H1 (cell line): ENCODE measurements around the gene PSTK. TPM values are rescaled to one million over a fixed set of nuclear protein-coding genes. Genes with fewer than 3 reads are reported as not detected.

Source experiments
- CTCF ChIA-PET: fragments of 300-600 bp; sonication (Branson Sonifier 250); formaldehyde crosslinking; loops from one replicate; lab custom pipeline; 2021; ENCODE audit not compliant: partially characterized antibody; lab: Charles Lee
- POLR2A ChIA-PET: fragments of 300-600 bp; sonication (Branson Sonifier 250); formaldehyde crosslinking; loops from one replicate; lab custom pipeline; 2021; ENCODE audit warnings: inconsistent platforms; ENCODE audit not compliant: partially characterized antibody; lab: Charles Lee
- DNase-seq, 2 experiments: peaks; one replicate each; pipeline versions ENCODE4 v3.0.0 to v3.0.0-alpha.2; 2010 to 2022; ENCODE audit warnings: low spot score in 2 of 2, low read depth in 1 of 2, mixed read lengths in 1 of 2
- FAIRE-seq: peaks from 2 replicates; lab custom pipeline; 2011; peaks lifted over from hg19 to GRCh38; lab: Jason Lieb, UNC
- H2AFZ ChIP-seq: 2 replicates; pipeline ENCODE4 v1.8.1; 2012; ENCODE audit warnings: low read length, inconsistent platforms
- H2AK5ac ChIP-seq: 2 replicates; pipeline ENCODE4 v1.6.1; 2013; ENCODE audit warnings: low read depth, low read length
- H2BK120ac ChIP-seq: replicated peaks from 2 replicates; pipeline ENCODE3; 2013; ENCODE audit warnings: low read depth, low read length, inconsistent platforms
- H2BK12ac ChIP-seq: 2 replicates; pipeline ENCODE4 v1.6.1; 2013; ENCODE audit warnings: low read depth, low read length
- H2BK15ac ChIP-seq: 2 replicates; pipeline ENCODE4 v1.6.1; 2013; ENCODE audit warnings: low read length
- H2BK20ac ChIP-seq: 2 replicates; pipeline ENCODE4 v1.6.1; 2013; ENCODE audit warnings: low read length
- H2BK5ac ChIP-seq: 2 replicates; pipeline ENCODE4 v1.6.1; 2013; ENCODE audit warnings: low read depth, low read length
- H3K14ac ChIP-seq: 2 replicates; pipeline ENCODE4 v1.6.1; 2013; ENCODE audit warnings: inconsistent platforms; ENCODE audit not compliant: insufficient read length
- H3K18ac ChIP-seq: 2 replicates; pipeline ENCODE4 v1.6.1; 2013; ENCODE audit warnings: low read length; ENCODE audit errors: extremely low read depth
- H3K23ac ChIP-seq: 2 replicates; pipeline ENCODE4 v1.6.1; 2013; ENCODE audit warnings: inconsistent platforms; ENCODE audit not compliant: insufficient read length
- H3K23me2 ChIP-seq: 2 replicates; pipeline ENCODE4 v1.6.1; 2013; ENCODE audit warnings: low read depth, low read length
- H3K27ac ChIP-seq: 2 replicates; pipeline ENCODE4 v1.6.1; 2011; ENCODE audit warnings: low read depth, low read length, inconsistent platforms
- H3K27me3 ChIP-seq, 4 experiments: replicated peaks in 1 of 4; 1 replicate in 1 of 4; 2 replicates in 3 of 4; pipeline versions ENCODE4 v1.6.1 to v1.8.1; 2011 to 2013; ENCODE audit warnings: low read length in 3 of 4, mild to moderate bottlenecking in 3 of 4, inconsistent platforms in 2 of 4, mixed read lengths in 2 of 4, moderate library complexity in 1 of 4; ENCODE audit not compliant: control insufficient read depth in 3 of 4, insufficient read depth in 3 of 4; ENCODE audit errors: extremely low read depth in 1 of 4
- H3K36me3 ChIP-seq, 4 experiments: 2 replicates each; pipeline versions ENCODE4 v1.6.1 to v1.8.1; 2011 to 2013; ENCODE audit warnings: mild to moderate bottlenecking in 4 of 4, low read length in 3 of 4, moderate library complexity in 2 of 4, control low read depth in 1 of 4, inconsistent platforms in 1 of 4; ENCODE audit not compliant: insufficient read depth in 4 of 4, control insufficient read depth in 2 of 4
- H3K4ac ChIP-seq: replicated peaks from 2 replicates; pipeline ENCODE3; 2013; ENCODE audit warnings: low read length, low read depth, mixed read lengths, inconsistent platforms; ENCODE audit not compliant: insufficient read length
- H3K4me1 ChIP-seq, 4 experiments: replicated peaks in 1 of 4; 1 replicate in 1 of 4; 2 replicates in 3 of 4; pipeline versions ENCODE4 v1.6.1 to v1.8.1; 2011 to 2013; ENCODE audit warnings: low read length in 3 of 4, inconsistent platforms in 2 of 4, mixed read lengths in 1 of 4; ENCODE audit not compliant: insufficient read depth in 4 of 4, control insufficient read depth in 3 of 4
- H3K4me2 ChIP-seq, 2 experiments: 2 replicates each; pipeline versions ENCODE4 v1.6.1 to v1.8.1; 2011 to 2013; ENCODE audit warnings: low read depth in 2 of 2, low read length in 2 of 2, control low read depth in 1 of 2, inconsistent platforms in 1 of 2, mild to moderate bottlenecking in 1 of 2; ENCODE audit not compliant: insufficient read depth in 1 of 2
- H3K4me3 ChIP-seq, 4 experiments: fragments of 200-600, 300-600 bp in 1 of 4; sonication (generic), shearing (Covaris generic), sonication (Bioruptor Twin) in 1 of 4; 2 replicates each; pipeline versions ENCODE4 v1.5.1 to v1.8.1; 2011 to 2016; ENCODE audit warnings: low read length in 4 of 4, low read depth in 3 of 4, control low read depth in 2 of 4, inconsistent platforms in 2 of 4, mild to moderate bottlenecking in 2 of 4, mixed read lengths in 1 of 4, moderate library complexity in 1 of 4; ENCODE audit not compliant: insufficient read depth in 2 of 4; ENCODE audit errors: extremely low read depth in 1 of 4
- H3K56ac ChIP-seq: replicated peaks from 2 replicates; pipeline ENCODE3; 2013; ENCODE audit warnings: low read depth, mild to moderate bottlenecking, mixed read lengths, low read length, inconsistent platforms; ENCODE audit not compliant: insufficient read length
- H3K79me1 ChIP-seq: 2 replicates; pipeline ENCODE4 v1.6.1; 2013; ENCODE audit warnings: low read depth, low read length, control low read depth
- H3K79me2 ChIP-seq, 2 experiments: 2 replicates each; pipeline versions ENCODE4 v1.6.1 to v1.8.1; 2012 to 2013; ENCODE audit warnings: low read length in 2 of 2, mild to moderate bottlenecking in 2 of 2, inconsistent platforms in 1 of 2; ENCODE audit not compliant: insufficient read depth in 2 of 2, control insufficient read depth in 1 of 2
- H3K9ac ChIP-seq, 4 experiments: replicated peaks in 1 of 4; 1 replicate in 1 of 4; 2 replicates in 3 of 4; pipeline versions ENCODE4 v1.6.1 to v1.8.1; 2011 to 2013; ENCODE audit warnings: low read depth in 3 of 4, low read length in 3 of 4, control low read depth in 2 of 4, mild to moderate bottlenecking in 2 of 4, moderate library complexity in 2 of 4, inconsistent platforms in 1 of 4; ENCODE audit errors: extremely low read depth in 1 of 4
- H3K9me3 ChIP-seq, 2 experiments: 2 replicates each; pipeline versions ENCODE4 v1.6.1 to v1.8.1; 2012 to 2013; ENCODE audit warnings: mild to moderate bottlenecking in 2 of 2, moderate library complexity in 2 of 2, control low read depth in 1 of 2, inconsistent platforms in 1 of 2, low read depth in 1 of 2, low read length in 1 of 2, mixed read lengths in 1 of 2; ENCODE audit not compliant: insufficient read depth in 2 of 2
- H4K20me1 ChIP-seq, 2 experiments: replicated peaks in 1 of 2; 2 replicates each; pipeline versions ENCODE3 to v1.8.1; 2011 to 2013; ENCODE audit warnings: inconsistent platforms in 2 of 2, low read length in 2 of 2, mild to moderate bottlenecking in 1 of 2; ENCODE audit not compliant: insufficient read depth in 2 of 2, control insufficient read depth in 1 of 2
- H4K5ac ChIP-seq: 2 replicates; pipeline ENCODE4 v1.6.1; 2013; ENCODE audit warnings: low read length, low read depth, mixed read lengths, inconsistent platforms; ENCODE audit not compliant: insufficient read length
- H4K8ac ChIP-seq: 2 replicates; pipeline ENCODE4 v1.8.0; 2013; ENCODE audit warnings: mild to moderate bottlenecking, moderate library complexity, low read length, inconsistent platforms; ENCODE audit not compliant: insufficient read depth; ENCODE audit errors: extremely low read depth
- H4K91ac ChIP-seq: replicated peaks from 2 replicates; pipeline ENCODE3; 2013; ENCODE audit warnings: low read length, mixed read lengths, inconsistent platforms; ENCODE audit not compliant: insufficient read length
- ASH2L ChIP-seq: fragments of 200-600, 300-600 bp; sonication (generic); IDR thresholded peaks from one replicate; pipeline ENCODE4 v1.7.1; 2017; ENCODE audit warnings: low read length
- CBX5 ChIP-seq: fragments of 300-800, 300-1000 bp; sonication (generic); IDR thresholded peaks from 2 replicates; pipeline ENCODE4 v1.7.1; 2016; ENCODE audit warnings: antibody characterized with exemption, low read length, low read depth
- GTF2F1 ChIP-seq: IDR thresholded peaks from 2 replicates; pipeline ENCODE4 v1.6.1; 2012; ENCODE audit warnings: low read depth, low read length, improper control_type of control experiment, borderline replicate concordance
- JUND ChIP-seq: IDR thresholded peaks from 2 replicates; pipeline ENCODE4 v1.6.1; 2011; ENCODE audit warnings: mild to moderate bottlenecking, improper control_type of control experiment, low read length
- KDM5A ChIP-seq: fragments of 200-600 bp; IDR thresholded peaks from 2 replicates; pipeline ENCODE4 v1.7.1; 2012; ENCODE audit warnings: mild to moderate bottlenecking, low read length, inconsistent platforms, mixed read lengths
- POLR2A ChIP-seq, 2 experiments: IDR thresholded peaks; 1 replicate in 1 of 2; 2 replicates in 1 of 2; pipeline ENCODE4 v1.6.1; 2011; ENCODE audit warnings: low read depth in 2 of 2, low read length in 2 of 2, mild to moderate bottlenecking in 2 of 2; ENCODE audit errors: control extremely low read depth in 1 of 2
- POU5F1 ChIP-seq: IDR thresholded peaks from 2 replicates; pipeline ENCODE4 v1.6.1; 2011; ENCODE audit warnings: low read depth, mild to moderate bottlenecking, low read length, moderate library complexity
- SIN3A ChIP-seq, 2 experiments: IDR thresholded peaks in 1 of 2; conservative IDR thresholded peaks in 1 of 2; 2 replicates each; pipeline ENCODE4 v1.6.1; 2011 to 2012; ENCODE audit warnings: low read length in 2 of 2, improper control_type of control experiment in 1 of 2, low read depth in 1 of 2, mild to moderate bottlenecking in 1 of 2
- SUZ12 ChIP-seq: fragments of 200-600 bp; sonication (generic); IDR thresholded peaks from 2 replicates; pipeline ENCODE4 v1.6.1; 2012; ENCODE audit warnings: mild to moderate bottlenecking, inconsistent platforms, low read length, moderate library complexity, mixed read lengths
- TAF1 ChIP-seq: IDR thresholded peaks from 2 replicates; pipeline ENCODE4 v1.6.1; 2011; ENCODE audit warnings: mild to moderate bottlenecking, low read depth, low read length
- WGBS, 2 experiments: shearing (Covaris generic) in 1 of 2; methylation state at CpG; one replicate each; pipeline versions ENCODE4 v1.1.6 to v1.1.7; 2013 to 2015; ENCODE audit warnings: low lambda C conversion rate in 2 of 2, mixed read lengths in 2 of 2, inconsistent platforms in 1 of 2, low coverage in 1 of 2, missing lambda C conversion rate in 1 of 2; ENCODE audit not compliant: insufficient replicate concordance in 2 of 2, insufficient coverage in 1 of 2, insufficient read length in 1 of 2; ENCODE audit errors: extremely low coverage in 1 of 2, missing lambda C conversion rate in 1 of 2; 5-methylcytosine and 5-hydroxymethylcytosine counted together
- polyA plus RNA-seq, 7 experiments: library from polyadenylated mRNA; depleted of rRNA in 3 of 7; stranded (reverse) in 5 of 7; unstranded in 2 of 7; fragments of >200 nt in 5 of 7; fragments of 200-250 nt in 2 of 7; gene quantifications; 1 replicate in 5 of 7; 2 replicates in 1 of 7; 4 replicates in 1 of 7; pipeline versions ENCODE4 v1.2.1 to v1.2.3, GENCODE V29; 2011 to 2013; ENCODE audit warnings: missing spikeins in 2 of 7, mixed read lengths in 2 of 7
- total RNA-seq: library from RNA; stranded (reverse); fragmentation: NEBNext Ultra II Directional; extraction: Animal tissue kit (Norgen Biotek cat#: 25700); gene quantifications from 2 replicates; pipeline ENCODE4 v1.2.1, GENCODE V29; 2021
- TF ChIP-seq, protein P1 (sequence below): IDR thresholded peaks from 2 replicates; pipeline ENCODE4 v1.6.1; 2012; ENCODE audit warnings: low read length, inconsistent platforms

Gene PSTK
- total and polyA plus RNA-seq, 2 of the 8 experiments (the other 6 are each of a cell fraction or from before 2014, with no cell fraction given): 4.4 to 6.6 TPM

DNA sequence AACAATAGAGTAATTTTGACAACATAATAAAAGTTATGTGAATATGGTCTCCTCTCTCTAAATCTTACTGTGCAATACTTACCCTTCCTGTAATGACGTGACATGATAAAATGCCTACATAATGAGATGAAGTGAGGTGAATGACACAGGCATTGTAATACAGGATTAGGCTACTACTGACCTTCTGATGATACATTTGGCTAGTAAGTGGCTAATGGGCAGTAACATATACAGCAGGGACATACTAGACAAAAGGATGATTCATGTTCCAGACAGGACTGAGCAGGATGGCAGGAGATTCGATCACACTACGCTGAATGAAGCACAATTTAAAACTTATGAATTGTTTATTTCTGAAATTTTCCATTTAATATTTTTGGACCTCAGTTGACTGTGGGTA is 30.9 kb upstream of the PSTK start:
- Histone ChIP-seq H4K91ac (no peak overlapping the region), H3K27ac (no peak overlapping the region), H4K20me1 (peaks cover 0 to 1% of the 10 kb centered on the region in 2 experiments), H4K8ac (no peak overlapping the region), H3K4me2 (no peak overlapping the region), H3K56ac (no peak overlapping the region), H3K23me2 (peaks cover 4% of the 10 kb centered on the region; the same call in 1 of the 2 replicates), H3K18ac (no peak overlapping the region), H3K79me1 (no peaks in the 10 kb centered on the region), H2AK5ac (no peak overlapping the region), H3K4me3 (no peak overlapping the region), H2BK12ac (no peak overlapping the region), H2BK20ac (no peak overlapping the region), H3K27me3 (peaks cover 0 to under 1% (median under 1%) of the 10 kb centered on the region in 4 experiments; a peak in 4 of 7 replicates), H2BK5ac (no peak overlapping the region), H3K14ac (no peak overlapping the region), H3K23ac (no peak overlapping the region), H3K79me2 (peaks cover 0 to 9% of the 10 kb centered on the region in 2 experiments; a peak in 1 of 4 replicates), H3K36me3 (peaks cover 2 to 28% (median 11%) of the 10 kb centered on the region in 4 experiments), H2AFZ (no peak overlapping the region), H2BK120ac (no peak overlapping the region), H3K9ac (no peak overlapping the region), H2BK15ac (no peak overlapping the region), H3K4ac (no peak overlapping the region), H3K4me1 (peaks cover 0 to under 1% (median 0%) of the 10 kb centered on the region in 4 experiments; a peak in 1 of 7 replicates), H4K5ac (no peak overlapping the region), H3K9me3 (no peaks in the 10 kb centered on the region; a peak in 1 of 4 replicates)
- CTCF ChIA-PET: no interaction called here
- no peak for DNase-seq
- FAIRE-seq: no peak
- 97% methylated on average over 3 of the region's 3 CpGs; no CpG with 5 or more reads in 1 of the 2 experiments for WGBS, 2 experiments
- POLR2A ChIA-PET: no interaction called here
- no peak for TF ChIP-seq POLR2A (IDR thresholded peaks at IDR 0.05; ENCODE audit: control extremely low read depth in 1 of 2, low read depth in 2 of 2, low read length in 2 of 2)
- TF ChIP-seq JUND: no peak
- TF ChIP-seq ASH2L: no peak
- TF ChIP-seq, protein P1, sequence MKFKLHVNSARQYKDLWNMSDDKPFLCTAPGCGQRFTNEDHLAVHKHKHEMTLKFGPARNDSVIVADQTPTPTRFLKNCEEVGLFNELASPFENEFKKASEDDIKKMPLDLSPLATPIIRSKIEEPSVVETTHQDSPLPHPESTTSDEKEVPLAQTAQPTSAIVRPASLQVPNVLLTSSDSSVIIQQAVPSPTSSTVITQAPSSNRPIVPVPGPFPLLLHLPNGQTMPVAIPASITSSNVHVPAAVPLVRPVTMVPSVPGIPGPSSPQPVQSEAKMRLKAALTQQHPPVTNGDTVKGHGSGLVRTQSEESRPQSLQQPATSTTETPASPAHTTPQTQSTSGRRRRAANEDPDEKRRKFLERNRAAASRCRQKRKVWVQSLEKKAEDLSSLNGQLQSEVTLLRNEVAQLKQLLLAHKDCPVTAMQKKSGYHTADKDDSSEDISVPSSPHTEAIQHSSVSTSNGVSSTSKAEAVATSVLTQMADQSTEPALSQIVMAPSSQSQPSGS: no peak
- no peak for TF ChIP-seq SIN3A (conservative IDR thresholded peaks at IDR 0.05 in 1 of 2, IDR thresholded peaks at IDR 0.05 in 1 of 2; ENCODE audit: low read depth in 1 of 2, low read length in 2 of 2)
- TF ChIP-seq CBX5: no peak
- no peak for TF ChIP-seq TAF1
- no peak for TF ChIP-seq SUZ12
- TF ChIP-seq POU5F1: no peak
- no peak for TF ChIP-seq KDM5A
- TF ChIP-seq GTF2F1: no peak
